GM18502 (cell line): ENCODE measurements around the gene STC2.
A peak's percentile ranks its signal among the peaks of the same experiment; 100 is the strongest.

Experiments
- ATAC-seq: cut with Tn5 transposase; IDR thresholded peaks from one replicate; pipeline ENCODE4 v1.9.1; 2021; ENCODE audit warnings: mild to moderate bottlenecking; ENCODE audit not compliant: unreplicated experiment, poor library complexity

STC2 gene

GRCh38 chr5:173329491-173330337, 1.5 kb upstream of the STC2 start:
- peak; percentile 56 for ATAC-seq

GRCh38 chr5:173328844-173329490, 753 bp upstream of the STC2 start:
- no peak for ATAC-seq

GRCh38 chr5:173327084-173327947, 898 bp downstream of the STC2 start:
- ATAC-seq, result no peak

- no peak for ATAC-seq
These were observed 1.7 kb downstream of the STC2 start for GRCh38 chr5:173326501-173326960.

- no peak for ATAC-seq
These were observed 3.0 kb downstream of the STC2 start for GRCh38 chr5:173325091-173325698.

- peak; percentile 39 for ATAC-seq
These were observed 3.9 kb downstream of the STC2 start for GRCh38 chr5:173324115-173325001.

GRCh38 chr5:173323799-173324114, 4.5 kb downstream of the STC2 start:
- no peak for ATAC-seq

- ATAC-seq, result no peak
These were observed 5.0 kb downstream of the STC2 start for GRCh38 chr5:173323106-173323798.

- ATAC-seq, result no peak
These were observed 6.3 kb downstream of the STC2 start for GRCh38 chr5:173321886-173322285.

GRCh38 chr5:173320259-173320658, 8.0 kb downstream of the STC2 start:
- ATAC-seq, result no peak

GRCh38 chr5:173319646-173320045, 8.6 kb downstream of the STC2 start:
- ATAC-seq, result no peak

GRCh38 chr5:173318881-173319620, 9.2 kb downstream of the STC2 start:
- ATAC-seq, result no peak

- ATAC-seq, result no peak
These were observed 9.9 kb downstream of the STC2 start for GRCh38 chr5:173318330-173318729.

GRCh38 chr5:173317852-173318251, 10.4 kb downstream of the STC2 start:
- ATAC-seq, result no peak

- ATAC-seq, result no peak
These were observed 11.0 kb downstream of the STC2 start for GRCh38 chr5:173317091-173317730.

- ATAC-seq, result no peak
These were observed 11.7 kb downstream of the STC2 start for GRCh38 chr5:173316339-173317020.
